ENCODE results near the gene PIK3CD.

- no peak for TF ChIP-seq CTCF (IDR thresholded peaks at IDR 0.05)
- TF ChIP-seq POLR2A (IDR thresholded peaks at IDR 0.05) = no peak
Measured at GRCh38 chr1:9755441-9755995, 104.0 kb downstream of the PIK3CD start.

Measured in esophagus squamous epithelium (tissue), 4 donors.